Measurements from ENCODE around the gene C1QL1. TPM values are rescaled to one million over a fixed set of nuclear protein-coding genes. Genes with fewer than 3 reads are reported as not detected.

Gene C1QL1
- total RNA-seq, 1 experiment from 2014 or later = 8.6 TPM

DNA sequence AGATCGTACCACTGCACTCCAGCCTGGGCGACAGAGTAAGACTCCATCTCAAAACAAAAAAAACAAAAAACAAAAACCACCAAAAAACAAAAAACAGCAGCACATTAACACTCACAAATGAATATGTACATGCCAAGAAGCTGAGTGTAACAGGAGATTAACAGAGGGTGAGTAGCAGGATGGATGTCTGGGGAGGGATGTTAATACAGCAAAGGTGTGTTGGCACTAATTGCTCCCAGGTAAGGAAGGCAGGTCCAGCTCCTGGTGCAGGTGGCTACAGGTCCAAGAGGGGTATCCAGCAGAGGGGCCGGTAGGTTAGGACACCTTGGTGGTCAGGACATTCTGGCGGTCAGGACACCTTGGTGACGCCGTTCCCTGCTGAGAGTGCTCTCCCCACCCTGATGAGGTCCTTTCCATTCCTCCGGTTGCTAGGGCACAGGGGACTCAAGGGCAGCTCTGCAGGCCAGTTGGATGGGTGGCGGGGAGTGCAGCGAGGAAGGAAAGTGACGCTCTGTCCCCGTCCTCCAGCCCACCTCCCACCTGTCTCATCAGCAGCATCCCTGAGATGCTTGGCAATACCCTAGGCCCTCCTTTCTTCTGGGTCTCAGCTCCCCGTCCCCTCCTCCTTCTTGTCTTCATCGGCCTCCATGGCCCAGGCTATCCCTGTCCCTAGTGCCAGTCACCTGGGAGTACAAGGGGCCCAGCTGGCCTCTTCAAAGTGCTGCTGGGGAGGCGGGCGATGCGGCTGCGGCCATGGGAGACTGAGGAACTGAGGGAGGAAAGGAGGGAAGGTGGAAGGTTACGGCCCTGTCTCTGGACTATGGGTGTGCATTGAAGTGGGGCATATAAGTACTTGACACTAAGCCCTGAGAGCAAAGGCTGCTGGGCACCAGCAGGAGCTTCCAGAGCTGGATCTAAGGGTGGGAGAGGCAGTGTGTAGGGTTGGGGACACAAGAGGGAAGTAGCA is 42.1 kb downstream of the C1QL1 start:
- no peak for DNase-seq (ENCODE audit: low spot score)
- no peaks in the 10 kb centered on the region for H3K27me3 ChIP-seq (replicated peaks; ENCODE audit: insufficient read depth, low read depth, low read length, poor library complexity)
- ChIA-PET POLR2A (ENCODE audit: low non-redundant PET) (no interaction called here), CTCF (no interaction called here)
- H3K4me3 ChIP-seq (ENCODE audit: low read depth, low read length, poor library complexity, severe bottlenecking) = no peak overlapping the region
- H3K27ac ChIP-seq (ENCODE audit: low read depth, low read length, poor library complexity, severe bottlenecking) = no peak overlapping the region
- intact Hi-C loops (cut with micrococcal nuclease; ENCODE audit: unreplicated experiment) = no loop called here
- no peaks in the 10 kb centered on the region for H3K9me3 ChIP-seq (ENCODE audit: low read depth, low read length, poor library complexity, severe bottlenecking)
- H3K4me1 ChIP-seq (ENCODE audit: insufficient read depth, low read length, poor library complexity, severe bottlenecking) = no peaks in the 10 kb centered on the region
- BruUV-seq (replicated peaks) = no TSS peak
- TF ChIP-seq EZH2 (IDR thresholded peaks at IDR 0.05; ENCODE audit: borderline replicate concordance, low read depth, low read length, poor library complexity, severe bottlenecking) = no peak
- TF ChIP-seq, protein P1, sequence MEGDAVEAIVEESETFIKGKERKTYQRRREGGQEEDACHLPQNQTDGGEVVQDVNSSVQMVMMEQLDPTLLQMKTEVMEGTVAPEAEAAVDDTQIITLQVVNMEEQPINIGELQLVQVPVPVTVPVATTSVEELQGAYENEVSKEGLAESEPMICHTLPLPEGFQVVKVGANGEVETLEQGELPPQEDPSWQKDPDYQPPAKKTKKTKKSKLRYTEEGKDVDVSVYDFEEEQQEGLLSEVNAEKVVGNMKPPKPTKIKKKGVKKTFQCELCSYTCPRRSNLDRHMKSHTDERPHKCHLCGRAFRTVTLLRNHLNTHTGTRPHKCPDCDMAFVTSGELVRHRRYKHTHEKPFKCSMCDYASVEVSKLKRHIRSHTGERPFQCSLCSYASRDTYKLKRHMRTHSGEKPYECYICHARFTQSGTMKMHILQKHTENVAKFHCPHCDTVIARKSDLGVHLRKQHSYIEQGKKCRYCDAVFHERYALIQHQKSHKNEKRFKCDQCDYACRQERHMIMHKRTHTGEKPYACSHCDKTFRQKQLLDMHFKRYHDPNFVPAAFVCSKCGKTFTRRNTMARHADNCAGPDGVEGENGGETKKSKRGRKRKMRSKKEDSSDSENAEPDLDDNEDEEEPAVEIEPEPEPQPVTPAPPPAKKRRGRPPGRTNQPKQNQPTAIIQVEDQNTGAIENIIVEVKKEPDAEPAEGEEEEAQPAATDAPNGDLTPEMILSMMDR (conservative IDR thresholded peaks at IDR 0.05; ENCODE audit: low read depth, low read length) = no peak
- peaks cover 38% of the 10 kb centered on the region for H3K36me3 ChIP-seq (ENCODE audit: insufficient read depth, low read length, poor library complexity, severe bottlenecking)

DNA sequence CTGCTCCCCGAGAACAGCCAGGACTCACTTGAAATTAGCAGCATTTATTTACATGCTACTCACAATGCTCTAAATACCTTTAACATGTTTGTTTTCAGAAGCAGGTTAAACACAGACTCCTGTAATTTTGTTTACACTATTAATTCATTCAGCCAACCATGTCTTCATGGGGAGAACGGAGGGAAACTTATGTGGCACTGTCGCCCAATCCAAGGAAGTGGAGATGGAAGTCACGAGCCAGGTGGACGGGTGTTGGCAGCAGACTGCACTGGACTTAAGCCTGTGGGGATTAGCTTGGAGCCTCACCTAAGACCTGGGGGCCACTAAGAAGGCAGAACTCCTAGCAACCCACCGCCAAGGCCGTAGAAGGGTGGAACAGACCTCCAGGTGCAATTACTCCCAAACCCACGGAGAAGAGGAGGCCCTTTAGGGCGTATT is 44.0 kb downstream of the C1QL1 start:
- Histone ChIP-seq H3K27ac (ENCODE audit: low read depth, low read length, poor library complexity, severe bottlenecking) (no peak overlapping the region), H3K4me1 (ENCODE audit: insufficient read depth, low read length, poor library complexity, severe bottlenecking) (no peaks in the 10 kb centered on the region), H3K9me3 (ENCODE audit: low read depth, low read length, poor library complexity, severe bottlenecking) (no peaks in the 10 kb centered on the region), H3K4me3 (ENCODE audit: low read depth, low read length, poor library complexity, severe bottlenecking) (no peak overlapping the region), H3K36me3 (ENCODE audit: insufficient read depth, low read length, poor library complexity, severe bottlenecking) (peaks cover 22% of the 10 kb centered on the region), H3K27me3 (replicated peaks; ENCODE audit: insufficient read depth, low read depth, low read length, poor library complexity) (no peaks in the 10 kb centered on the region)
- POLR2A ChIA-PET (ENCODE audit: low non-redundant PET) = no interaction called here
- intact Hi-C loops (cut with micrococcal nuclease; ENCODE audit: unreplicated experiment) = no loop called here
- TF ChIP-seq, protein P1 (conservative IDR thresholded peaks at IDR 0.05; ENCODE audit: low read depth, low read length) = no peak
- TF ChIP-seq EZH2 (IDR thresholded peaks at IDR 0.05; ENCODE audit: borderline replicate concordance, low read depth, low read length, poor library complexity, severe bottlenecking) = no peak
- DNase-seq (ENCODE audit: low spot score) = no peak
- BruUV-seq (replicated peaks) = no TSS peak
- CTCF ChIA-PET = no interaction called here

DNA sequence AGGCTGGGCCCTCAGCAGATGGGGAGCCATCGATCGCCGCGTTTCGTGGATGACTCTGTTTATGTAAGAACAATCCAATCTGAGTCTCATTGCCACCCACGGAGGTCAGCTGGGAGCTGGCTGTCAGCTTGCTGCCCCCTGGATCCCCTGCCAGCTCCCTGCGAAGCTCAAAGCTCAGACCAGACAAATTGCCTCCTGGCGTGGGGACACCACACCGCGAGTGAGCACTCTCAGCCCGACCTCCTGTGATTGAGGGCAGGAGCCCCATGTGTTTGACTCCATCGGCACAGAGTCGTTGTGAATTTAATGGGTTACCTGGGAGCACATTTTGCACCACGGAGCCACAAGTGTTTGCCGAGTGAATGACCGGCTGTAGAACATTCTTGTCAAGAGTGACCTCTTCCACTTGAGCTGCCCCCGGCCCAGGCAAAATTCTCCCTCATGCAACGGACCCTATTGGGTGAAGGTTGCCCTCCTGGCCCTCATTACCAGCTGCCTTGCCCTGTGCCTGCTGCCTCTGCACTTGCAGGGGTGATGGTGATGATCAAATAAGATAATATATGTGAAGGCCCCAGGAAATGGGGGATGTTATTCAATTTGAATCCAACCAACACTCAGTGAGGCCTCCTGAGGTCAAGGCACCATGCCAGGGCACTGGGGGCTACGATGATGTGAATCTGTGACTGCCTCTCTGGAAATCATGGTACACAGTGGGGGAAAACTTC is 45.2 kb downstream of the C1QL1 start:
- intact Hi-C loops (cut with micrococcal nuclease; ENCODE audit: unreplicated experiment) = no loop called here
- Histone ChIP-seq H3K4me3 (ENCODE audit: low read depth, low read length, poor library complexity, severe bottlenecking) (no peak overlapping the region), H3K36me3 (ENCODE audit: insufficient read depth, low read length, poor library complexity, severe bottlenecking) (peaks cover 10% of the 10 kb centered on the region), H3K9me3 (ENCODE audit: low read depth, low read length, poor library complexity, severe bottlenecking) (no peaks in the 10 kb centered on the region), H3K4me1 (ENCODE audit: insufficient read depth, low read length, poor library complexity, severe bottlenecking) (no peaks in the 10 kb centered on the region), H3K27ac (ENCODE audit: low read depth, low read length, poor library complexity, severe bottlenecking) (no peak overlapping the region), H3K27me3 (replicated peaks; ENCODE audit: insufficient read depth, low read depth, low read length, poor library complexity) (no peaks in the 10 kb centered on the region)
- no TSS peak for BruUV-seq (replicated peaks)
- ChIA-PET CTCF (interaction anchor here (0.6 kb wide), 1 partner anchor 32 kb away, joined by 4 read pairs; no protein-coding TSS in a partner anchor), POLR2A (ENCODE audit: low non-redundant PET) (no interaction called here)
- no peak for TF ChIP-seq EZH2 (IDR thresholded peaks at IDR 0.05; ENCODE audit: borderline replicate concordance, low read depth, low read length, poor library complexity, severe bottlenecking)
- TF ChIP-seq, protein P1 (conservative IDR thresholded peaks at IDR 0.05; ENCODE audit: low read depth, low read length) = no peak
- DNase-seq (ENCODE audit: low spot score) = no peak

Measured in A673 (cell line).